ENCODE measurements around the gene ATP5PF.
A peak's percentile ranks its signal among the peaks of the same experiment; 100 is the strongest.
"Not testable (repeated sequence)": the region's sequence is repeated elsewhere in the genome, so short reads cannot be mapped to it uniquely, and the experiment has no call there.

The ATP5PF gene
- total RNA-seq = 10.4 to 15.7 (median 13.5) reads per million in 3 donors

GRCh38 chr21:25734904-25735645, at the start of gene ATP5PF, which contains the start of gene GABPA:
Gene ATP5PF, minus strand, starts transcription at chr21:25734904. Its CDS starts 5,110 bp downstream, at chr21:25729794.
Gene GABPA, plus strand, starts transcription at chr21:25734972. Its CDS starts 6,627 bp downstream, at chr21:25741599.
- Histone ChIP-seq H3K36me3 (ENCODE audit: control insufficient read depth, insufficient read depth, low read length) (peaks cover 1% of the 10 kb centered on the region), H3K27ac (ENCODE audit: insufficient read depth, low read length, poor library complexity, severe bottlenecking) (peak within 1 kb of the TSS; percentile 98), H3K4me3 (ENCODE audit: insufficient read depth, low read depth, low read length, poor library complexity, severe bottlenecking) (peak within 1 kb of the TSS; percentile 95), H3K4me1 (ENCODE audit: control insufficient read depth, insufficient read depth, low read length, poor library complexity, severe bottlenecking) (peaks cover 4% of the 10 kb centered on the region), H3K9me3 (ENCODE audit: control insufficient read depth, low read length) (no peaks in the 10 kb centered on the region), H3K27me3 (replicated peaks; ENCODE audit: control insufficient read depth, insufficient read depth, low read length, poor library complexity, severe bottlenecking) (no peaks in the 10 kb centered on the region)
- DNase-seq = peak; percentile 94 to 96 (median 95)

GRCh38 chr21:25778126-25778875, 43.6 kb upstream of the ATP5PF start:
- H3K27me3 ChIP-seq (replicated peaks; ENCODE audit: control insufficient read depth, insufficient read depth, low read length, poor library complexity, severe bottlenecking); DNase-seq; H3K9me3 ChIP-seq (ENCODE audit: control insufficient read depth, low read length); H3K27ac ChIP-seq (ENCODE audit: insufficient read depth, low read length, poor library complexity, severe bottlenecking); H3K36me3 ChIP-seq (ENCODE audit: control insufficient read depth, insufficient read depth, low read length); H3K4me1 ChIP-seq (ENCODE audit: control insufficient read depth, insufficient read depth, low read length, poor library complexity, severe bottlenecking); H3K4me3 ChIP-seq (ENCODE audit: insufficient read depth, low read depth, low read length, poor library complexity, severe bottlenecking): not testable (repeated sequence)

- Histone ChIP-seq H3K27ac (ENCODE audit: insufficient read depth, low read length, poor library complexity, severe bottlenecking) (no peak overlapping the region), H3K9me3 (ENCODE audit: control insufficient read depth, low read length) (no peaks in the 10 kb centered on the region), H3K27me3 (replicated peaks; ENCODE audit: control insufficient read depth, insufficient read depth, low read length, poor library complexity, severe bottlenecking) (no peaks in the 10 kb centered on the region), H3K36me3 (ENCODE audit: control insufficient read depth, insufficient read depth, low read length) (no peaks in the 10 kb centered on the region), H3K4me1 (ENCODE audit: control insufficient read depth, insufficient read depth, low read length, poor library complexity, severe bottlenecking) (no peaks in the 10 kb centered on the region), H3K4me3 (ENCODE audit: insufficient read depth, low read depth, low read length, poor library complexity, severe bottlenecking) (no peak overlapping the region)
- DNase-seq = no peak
These were observed 41.7 kb upstream of the ATP5PF start for GRCh38 chr21:25776440-25776839.

GRCh38 chr21:25772686-25773085, 38.0 kb upstream of the ATP5PF start:
- no peak for DNase-seq
- no peak overlapping the region for H3K27ac ChIP-seq (ENCODE audit: insufficient read depth, low read length, poor library complexity, severe bottlenecking)
- no peaks in the 10 kb centered on the region for H3K4me1 ChIP-seq (ENCODE audit: control insufficient read depth, insufficient read depth, low read length, poor library complexity, severe bottlenecking)
- H3K4me3 ChIP-seq (ENCODE audit: insufficient read depth, low read depth, low read length, poor library complexity, severe bottlenecking) = no peak overlapping the region
- H3K9me3 ChIP-seq (ENCODE audit: control insufficient read depth, low read length) = no peaks in the 10 kb centered on the region
- H3K36me3 ChIP-seq (ENCODE audit: control insufficient read depth, insufficient read depth, low read length) = peaks cover under 1% of the 10 kb centered on the region
- H3K27me3 ChIP-seq (replicated peaks; ENCODE audit: control insufficient read depth, insufficient read depth, low read length, poor library complexity, severe bottlenecking) = no peaks in the 10 kb centered on the region

- no peak overlapping the region for H3K27ac ChIP-seq (ENCODE audit: insufficient read depth, low read length, poor library complexity, severe bottlenecking)
- H3K4me3 ChIP-seq (ENCODE audit: insufficient read depth, low read depth, low read length, poor library complexity, severe bottlenecking) = no peak overlapping the region
- H3K9me3 ChIP-seq (ENCODE audit: control insufficient read depth, low read length) = no peaks in the 10 kb centered on the region
- H3K36me3 ChIP-seq (ENCODE audit: control insufficient read depth, insufficient read depth, low read length) = peaks cover 44% of the 10 kb centered on the region
- H3K27me3 ChIP-seq (replicated peaks; ENCODE audit: control insufficient read depth, insufficient read depth, low read length, poor library complexity, severe bottlenecking) = no peaks in the 10 kb centered on the region
- H3K4me1 ChIP-seq (ENCODE audit: control insufficient read depth, insufficient read depth, low read length, poor library complexity, severe bottlenecking) = no peaks in the 10 kb centered on the region
- DNase-seq = no peak
These were observed 33.2 kb upstream of the ATP5PF start for GRCh38 chr21:25767921-25768320.

GRCh38 chr21:25764065-25764464, 29.4 kb upstream of the ATP5PF start:
- Histone ChIP-seq H3K27ac (ENCODE audit: insufficient read depth, low read length, poor library complexity, severe bottlenecking) (no peak overlapping the region), H3K4me1 (ENCODE audit: control insufficient read depth, insufficient read depth, low read length, poor library complexity, severe bottlenecking) (no peaks in the 10 kb centered on the region), H3K9me3 (ENCODE audit: control insufficient read depth, low read length) (no peaks in the 10 kb centered on the region), H3K36me3 (ENCODE audit: control insufficient read depth, insufficient read depth, low read length) (peaks cover 71% of the 10 kb centered on the region), H3K27me3 (replicated peaks; ENCODE audit: control insufficient read depth, insufficient read depth, low read length, poor library complexity, severe bottlenecking) (no peaks in the 10 kb centered on the region), H3K4me3 (ENCODE audit: insufficient read depth, low read depth, low read length, poor library complexity, severe bottlenecking) (no peak overlapping the region)
- DNase-seq = no peak

GRCh38 chr21:25760677-25761076, 26.0 kb upstream of the ATP5PF start:
- Histone ChIP-seq H3K36me3 (ENCODE audit: control insufficient read depth, insufficient read depth, low read length) (peaks cover 67% of the 10 kb centered on the region), H3K27me3 (replicated peaks; ENCODE audit: control insufficient read depth, insufficient read depth, low read length, poor library complexity, severe bottlenecking) (no peaks in the 10 kb centered on the region), H3K27ac (ENCODE audit: insufficient read depth, low read length, poor library complexity, severe bottlenecking) (no peak overlapping the region)

GRCh38 chr21:25760061-25760460, 25.4 kb upstream of the ATP5PF start:
- Histone ChIP-seq H3K4me3 (ENCODE audit: insufficient read depth, low read depth, low read length, poor library complexity, severe bottlenecking) (no peak overlapping the region), H3K27ac (ENCODE audit: insufficient read depth, low read length, poor library complexity, severe bottlenecking) (no peak overlapping the region), H3K9me3 (ENCODE audit: control insufficient read depth, low read length) (no peaks in the 10 kb centered on the region), H3K36me3 (ENCODE audit: control insufficient read depth, insufficient read depth, low read length) (peaks cover 63% of the 10 kb centered on the region), H3K27me3 (replicated peaks; ENCODE audit: control insufficient read depth, insufficient read depth, low read length, poor library complexity, severe bottlenecking) (no peaks in the 10 kb centered on the region), H3K4me1 (ENCODE audit: control insufficient read depth, insufficient read depth, low read length, poor library complexity, severe bottlenecking) (no peaks in the 10 kb centered on the region)
- DNase-seq = no peak

More at GRCh38 chr21:25760677-25761076, 26.0 kb upstream of the ATP5PF start:
- Histone ChIP-seq H3K4me3 (ENCODE audit: insufficient read depth, low read depth, low read length, poor library complexity, severe bottlenecking) (no peak overlapping the region), H3K4me1 (ENCODE audit: control insufficient read depth, insufficient read depth, low read length, poor library complexity, severe bottlenecking) (no peaks in the 10 kb centered on the region), H3K9me3 (ENCODE audit: control insufficient read depth, low read length) (no peaks in the 10 kb centered on the region)
- no peak for DNase-seq

GRCh38 chr21:25759573-25759972, 24.9 kb upstream of the ATP5PF start:
- H3K27me3 ChIP-seq (replicated peaks; ENCODE audit: control insufficient read depth, insufficient read depth, low read length, poor library complexity, severe bottlenecking) = no peaks in the 10 kb centered on the region
- H3K27ac ChIP-seq (ENCODE audit: insufficient read depth, low read length, poor library complexity, severe bottlenecking) = no peak overlapping the region
- H3K4me3 ChIP-seq (ENCODE audit: insufficient read depth, low read depth, low read length, poor library complexity, severe bottlenecking) = no peak overlapping the region
- no peak for DNase-seq
- H3K36me3 ChIP-seq (ENCODE audit: control insufficient read depth, insufficient read depth, low read length) = peaks cover 60% of the 10 kb centered on the region
- H3K4me1 ChIP-seq (ENCODE audit: control insufficient read depth, insufficient read depth, low read length, poor library complexity, severe bottlenecking) = no peaks in the 10 kb centered on the region
- H3K9me3 ChIP-seq (ENCODE audit: control insufficient read depth, low read length) = no peaks in the 10 kb centered on the region

- Histone ChIP-seq H3K4me1 (ENCODE audit: control insufficient read depth, insufficient read depth, low read length, poor library complexity, severe bottlenecking) (no peaks in the 10 kb centered on the region), H3K9me3 (ENCODE audit: control insufficient read depth, low read length) (no peaks in the 10 kb centered on the region), H3K36me3 (ENCODE audit: control insufficient read depth, insufficient read depth, low read length) (peaks cover 54% of the 10 kb centered on the region), H3K27ac (ENCODE audit: insufficient read depth, low read length, poor library complexity, severe bottlenecking) (no peak overlapping the region), H3K4me3 (ENCODE audit: insufficient read depth, low read depth, low read length, poor library complexity, severe bottlenecking) (no peak overlapping the region), H3K27me3 (replicated peaks; ENCODE audit: control insufficient read depth, insufficient read depth, low read length, poor library complexity, severe bottlenecking) (no peaks in the 10 kb centered on the region)
- no peak for DNase-seq
These were observed 22.8 kb upstream of the ATP5PF start for GRCh38 chr21:25757531-25757930.
